Mesodermal cell (in vitro differentiated cells): ENCODE results near the gene HOXD9. TPM values are rescaled to one million over a fixed set of nuclear protein-coding genes. Genes with fewer than 3 reads are reported as not detected.

Experiments
- H3K27ac ChIP-seq: 2 replicates; pipeline ENCODE4 v1.7.0; 2013; ENCODE audit warnings: mild to moderate bottlenecking, low read depth, low read length, moderate library complexity; ENCODE audit not compliant: severe bottlenecking
- H3K36me3 ChIP-seq: 2 replicates; pipeline ENCODE4 v1.7.1; 2013; ENCODE audit warnings: mild to moderate bottlenecking, low read length, moderate library complexity; ENCODE audit not compliant: control insufficient read depth, insufficient read depth
- H3K4me1 ChIP-seq: one replicate; pipeline ENCODE4 v1.7.1; 2013; ENCODE audit warnings: mild to moderate bottlenecking, low read length; ENCODE audit not compliant: insufficient read depth, control insufficient read depth, poor library complexity, severe bottlenecking
- H3K4me3 ChIP-seq: 2 replicates; pipeline ENCODE4 v1.7.0; 2013; ENCODE audit warnings: low read length, control low read depth, mild to moderate bottlenecking; ENCODE audit not compliant: insufficient read depth, poor library complexity, severe bottlenecking; ENCODE audit errors: extremely low read depth
- H3K9me3 ChIP-seq: 2 replicates; pipeline ENCODE4 v1.7.1; 2013; ENCODE audit warnings: mild to moderate bottlenecking, low read length, moderate library complexity; ENCODE audit not compliant: control insufficient read depth
- WGBS, 2 experiments: methylation state at CpG; one replicate each; pipeline ENCODE4 v1.1.5; 2013; ENCODE audit warnings: missing lambda C conversion rate in 2 of 2; ENCODE audit not compliant: insufficient coverage in 2 of 2; 5-methylcytosine and 5-hydroxymethylcytosine counted together
- polyA plus RNA-seq, 2 experiments: library from polyadenylated mRNA; stranded (reverse); fragments of 50-300 nt; gene quantifications; one replicate each; pipeline ENCODE4 v1.2.3, GENCODE V29; 2013

Gene HOXD9
- 1.9 TPM for polyA plus RNA-seq (2013, experiment 1 of 2)
- 2.1 TPM for polyA plus RNA-seq (2013, experiment 2 of 2)

DNA sequence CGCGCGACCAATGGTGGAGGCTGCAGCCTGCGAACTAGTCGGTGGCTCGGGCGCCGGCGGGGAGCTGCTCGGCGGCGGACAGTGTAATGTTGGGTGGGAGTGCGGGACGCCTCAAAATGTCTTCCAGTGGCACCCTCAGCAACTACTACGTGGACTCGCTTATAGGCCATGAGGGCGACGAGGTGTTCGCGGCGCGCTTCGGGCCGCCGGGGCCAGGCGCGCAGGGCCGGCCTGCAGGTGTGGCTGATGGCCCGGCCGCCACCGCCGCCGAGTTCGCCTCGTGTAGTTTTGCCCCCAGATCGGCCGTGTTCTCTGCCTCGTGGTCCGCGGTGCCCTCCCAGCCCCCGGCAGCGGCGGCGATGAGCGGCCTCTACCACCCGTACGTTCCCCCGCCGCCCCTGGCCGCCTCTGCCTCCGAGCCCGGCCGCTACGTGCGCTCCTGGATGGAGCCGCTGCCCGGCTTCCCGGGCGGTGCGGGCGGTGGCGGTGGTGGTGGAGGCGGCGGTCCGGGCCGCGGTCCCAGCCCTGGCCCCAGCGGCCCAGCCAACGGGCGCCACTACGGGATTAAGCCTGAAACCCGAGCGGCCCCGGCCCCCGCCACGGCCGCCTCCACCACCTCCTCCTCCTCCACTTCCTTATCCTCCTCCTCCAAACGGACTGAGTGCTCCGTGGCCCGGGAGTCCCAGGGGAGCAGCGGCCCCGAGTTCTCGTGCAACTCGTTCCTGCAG lies at the start of gene HOXD9:
Gene HOXD9, plus strand, starts transcription at position 37 of the 728 bp plus-strand sequence. Its CDS starts 50 bp downstream, at position 87.
- peak within 1 kb of the TSS; percentile 26 for H3K4me3 ChIP-seq

DNA sequence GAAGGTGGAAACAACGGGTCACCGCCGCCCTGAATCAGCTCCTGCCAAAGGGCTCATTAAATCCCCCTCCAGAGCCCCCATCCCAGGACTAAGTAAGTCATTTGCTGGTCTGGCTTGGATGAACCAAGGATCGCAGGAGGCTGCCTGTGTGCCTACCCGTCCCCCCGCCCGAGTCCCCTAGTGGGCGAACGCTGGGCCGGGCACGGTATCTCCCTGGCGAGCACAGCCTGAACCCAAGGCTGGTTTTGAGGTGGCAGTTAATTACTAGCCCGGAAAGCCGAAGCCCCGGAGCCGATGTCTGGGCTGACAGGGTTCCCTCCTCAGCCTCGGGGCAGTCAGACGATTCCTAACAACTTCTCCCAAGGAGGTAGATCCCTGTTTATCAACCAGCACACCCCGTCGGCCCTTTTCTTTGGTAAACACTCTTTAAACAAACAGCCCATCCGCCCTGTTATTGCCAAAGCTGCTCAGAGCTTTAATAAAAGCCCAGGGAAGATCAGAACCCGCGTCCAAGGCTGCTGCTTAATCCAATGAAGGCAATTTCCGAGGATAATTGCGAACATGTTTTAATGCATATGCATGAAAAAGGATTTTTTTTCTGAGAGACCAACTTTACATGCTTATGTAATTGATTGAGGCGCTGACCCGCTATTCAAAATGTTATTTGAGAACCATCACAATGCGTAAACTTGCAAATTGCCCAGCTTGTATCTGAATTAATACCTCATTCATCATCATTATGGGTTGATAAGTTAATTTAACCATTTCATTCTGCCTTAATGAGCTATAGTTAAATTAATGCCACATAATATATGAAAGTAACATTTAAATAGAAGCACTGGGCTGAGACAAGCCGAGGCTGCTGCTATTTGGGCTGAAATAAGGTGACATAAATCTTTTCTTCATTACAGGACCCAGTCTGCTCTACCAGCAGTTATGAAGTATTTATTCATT lies 49.3 kb upstream of the HOXD9 start:
- H3K4me3 ChIP-seq, result no peak overlapping the region
- WGBS, 2 experiments, result 78 to 86% methylated on average over 23 to 25 of the region's 29 CpGs
- no peaks in the 10 kb centered on the region for H3K4me1 ChIP-seq
- H3K27ac ChIP-seq, result no peak overlapping the region
- no peaks in the 10 kb centered on the region for H3K9me3 ChIP-seq
- no peaks in the 10 kb centered on the region for H3K36me3 ChIP-seq

More for the DNA sequence above, at the start of gene HOXD9:
- H3K9me3 ChIP-seq, result no peaks in the 10 kb centered on the region
- WGBS, 2 experiments, result 1% methylated on average over 56 to 57 of the region's 84 CpGs
- no peaks in the 10 kb centered on the region for H3K36me3 ChIP-seq
- H3K27ac ChIP-seq, result no peak within 1 kb of the TSS
- H3K4me1 ChIP-seq, result no peaks in the 10 kb centered on the region

DNA sequence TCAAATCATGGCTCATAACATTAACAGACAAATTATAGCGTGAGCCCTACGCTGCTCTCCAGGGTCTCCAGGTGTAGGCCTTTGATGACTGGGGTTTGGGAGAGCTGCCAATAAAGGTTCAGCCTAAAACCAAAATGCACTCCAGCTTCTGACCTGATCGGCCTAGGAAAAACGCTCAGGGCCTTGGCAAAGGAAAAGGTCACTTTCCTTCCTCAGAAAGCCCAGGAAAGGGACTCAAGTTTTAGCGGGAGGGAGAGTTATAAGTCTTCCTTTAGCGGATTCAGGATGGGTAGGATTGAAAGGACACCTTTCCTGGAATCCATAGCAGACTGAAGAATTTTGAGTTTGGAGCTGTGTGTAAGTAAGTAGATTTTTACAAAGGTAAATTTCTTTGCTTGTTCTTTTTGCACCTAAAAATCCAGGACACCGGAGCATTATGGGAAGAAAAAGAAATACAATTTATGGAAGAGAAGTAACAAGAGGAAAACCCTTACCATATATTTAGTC lies 47.5 kb upstream of the HOXD9 start:
- no peaks in the 10 kb centered on the region for H3K9me3 ChIP-seq
- no peaks in the 10 kb centered on the region for H3K4me1 ChIP-seq
- 53 to 79% methylated on average over 3 to 4 of the region's 7 CpGs for WGBS, 2 experiments
- H3K27ac ChIP-seq, result no peak overlapping the region
- H3K4me3 ChIP-seq, result no peak overlapping the region
- H3K36me3 ChIP-seq, result no peaks in the 10 kb centered on the region

DNA sequence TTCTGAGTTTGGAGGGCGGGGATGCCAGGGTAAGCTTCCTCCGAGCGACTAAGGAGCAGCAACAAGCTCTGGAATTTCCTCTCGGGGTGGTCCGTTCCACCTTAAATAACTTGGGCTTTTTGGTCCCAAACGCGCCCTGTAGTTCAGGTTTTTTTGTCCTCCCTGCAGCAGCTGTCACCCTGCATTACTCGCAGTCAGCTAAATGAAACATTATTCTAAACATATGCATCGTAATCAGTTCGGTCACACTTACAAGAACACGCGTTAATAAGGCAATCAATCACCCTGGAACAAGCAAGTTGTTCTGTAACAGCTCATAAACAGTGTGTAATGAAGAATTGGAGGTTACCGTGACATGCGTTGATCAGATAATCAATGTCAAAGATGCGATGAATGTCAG lies 47.0 kb upstream of the HOXD9 start:
- no peaks in the 10 kb centered on the region for H3K9me3 ChIP-seq
- no peaks in the 10 kb centered on the region for H3K4me1 ChIP-seq
- H3K36me3 ChIP-seq, result no peaks in the 10 kb centered on the region
- H3K4me3 ChIP-seq, result no peak overlapping the region
- no peak overlapping the region for H3K27ac ChIP-seq
- whole genome bisulfite sequencing, 2 experiments, result 23 to 27% methylated on average over 7 to 12 of the region's 15 CpGs

DNA sequence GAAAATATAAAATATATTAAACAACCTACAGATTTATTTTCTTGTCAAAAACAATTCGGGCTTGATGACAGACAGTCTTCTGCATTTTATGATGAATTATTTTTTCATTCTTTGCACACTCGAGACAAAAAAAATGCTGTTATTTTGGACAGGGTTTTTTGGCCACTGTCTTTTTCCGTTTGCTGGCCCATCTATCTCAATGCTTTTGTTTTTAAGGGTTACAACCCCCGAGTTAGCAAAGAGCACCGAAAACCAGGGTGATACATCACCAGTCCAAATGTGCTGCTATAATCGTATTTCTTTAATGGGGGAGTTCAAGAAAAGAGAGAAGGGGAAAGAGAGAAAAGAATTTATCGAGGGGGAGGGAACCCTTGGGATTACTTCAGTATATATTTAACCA lies 46.5 kb upstream of the HOXD9 start:
- no peak overlapping the region for H3K4me3 ChIP-seq
- H3K9me3 ChIP-seq, result no peaks in the 10 kb centered on the region
- no peak overlapping the region for H3K27ac ChIP-seq
- WGBS, 2 experiments, result 55 to 75% methylated on average over 3 to 4 of the region's 7 CpGs
- H3K36me3 ChIP-seq, result no peaks in the 10 kb centered on the region
- no peaks in the 10 kb centered on the region for H3K4me1 ChIP-seq

DNA sequence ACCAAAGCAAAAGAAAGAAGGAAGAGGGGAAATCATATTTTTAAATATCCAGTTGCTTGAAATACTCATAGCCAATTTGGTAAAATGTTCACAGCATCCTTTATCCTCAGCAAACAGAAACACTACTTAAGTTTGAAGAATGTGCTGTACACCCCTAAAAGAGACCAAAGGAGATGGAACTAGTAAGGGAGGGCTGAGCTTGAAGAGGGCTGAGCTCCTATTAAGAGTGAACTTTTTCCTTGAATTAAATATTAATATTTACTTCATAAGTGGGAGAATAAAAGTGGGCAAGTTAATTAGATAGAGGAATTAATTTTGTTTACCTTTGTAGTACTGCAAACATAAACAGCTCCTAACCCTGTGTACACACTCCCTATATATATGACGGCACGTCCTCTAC lies 45.7 kb upstream of the HOXD9 start:
- Histone ChIP-seq H3K4me3 (no peak overlapping the region), H3K9me3 (no peaks in the 10 kb centered on the region), H3K4me1 (no peaks in the 10 kb centered on the region), H3K36me3 (no peaks in the 10 kb centered on the region), H3K27ac (no peak overlapping the region)
- 80% methylated on average over 2 of the region's 2 CpGs; no CpG with 5 or more reads in 1 of the 2 experiments for WGBS, 2 experiments

DNA sequence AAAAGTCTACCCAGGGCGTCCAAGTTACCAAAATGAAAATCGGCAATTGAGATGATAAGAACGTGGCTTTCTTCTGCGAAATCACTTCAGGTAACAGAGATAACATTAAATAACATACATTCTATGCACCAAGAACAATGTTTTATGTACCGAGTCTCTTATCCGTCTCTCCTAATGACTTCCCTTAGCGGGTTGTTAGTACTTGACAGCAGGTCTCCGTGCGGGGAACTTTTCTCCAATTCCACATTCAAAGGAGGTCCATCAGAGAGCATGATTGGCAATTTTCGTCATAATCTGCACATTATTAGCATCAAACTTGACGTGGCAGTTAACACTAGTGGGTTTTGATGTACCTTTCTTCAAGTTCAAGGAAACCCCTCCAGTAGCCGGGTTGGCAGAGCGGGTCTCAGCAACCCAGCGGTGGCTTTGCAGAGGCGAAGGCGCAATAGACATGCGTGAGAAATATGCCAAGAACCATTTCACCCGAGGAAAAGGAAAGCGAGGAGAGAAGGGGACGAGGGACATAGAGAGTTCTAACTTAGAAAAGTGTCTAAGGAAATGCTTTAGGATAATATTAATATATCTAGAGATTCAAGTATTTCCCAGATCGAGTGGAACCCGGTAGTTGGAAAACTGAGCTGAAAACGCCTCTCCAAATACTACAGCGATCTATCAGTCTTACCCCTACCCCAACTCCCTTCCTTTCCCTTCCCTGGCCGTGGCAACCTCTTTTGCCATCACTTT lies 43.8 kb upstream of the HOXD9 start:
- Histone ChIP-seq H3K4me3 (peak overlapping the region; percentile 25), H3K9me3 (no peaks in the 10 kb centered on the region)

DNA sequence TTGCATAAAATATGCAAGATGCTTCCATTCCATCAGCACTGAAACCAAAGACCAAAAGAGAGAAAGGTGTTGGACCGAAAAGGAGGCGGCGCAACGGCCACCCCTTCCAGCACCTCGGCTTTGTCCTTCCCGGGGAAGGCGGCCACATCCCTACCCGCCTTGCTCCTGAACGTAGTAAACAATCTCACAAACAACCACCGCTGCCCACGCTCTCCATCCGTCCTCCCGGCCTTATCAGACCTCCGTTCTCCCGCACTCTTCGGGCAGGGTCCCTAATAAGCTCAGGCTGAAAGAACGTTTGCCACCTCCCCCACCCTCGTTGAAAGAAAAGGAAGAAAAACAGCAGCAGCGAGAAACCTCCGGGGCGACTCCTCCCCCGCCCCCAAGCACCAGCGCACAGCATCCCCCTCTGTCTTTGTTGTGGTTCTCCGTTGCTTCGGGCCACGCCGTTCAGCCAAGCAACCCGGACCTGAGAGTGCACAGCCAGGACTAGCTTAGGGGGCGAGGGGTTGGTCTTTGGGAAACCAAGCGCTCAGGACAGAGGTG lies 43.2 kb upstream of the HOXD9 start:
- no peaks in the 10 kb centered on the region for H3K36me3 ChIP-seq
- peak overlapping the region; percentile 25 for H3K4me3 ChIP-seq
- H3K4me1 ChIP-seq, result peaks cover 3% of the 10 kb centered on the region
- H3K27ac ChIP-seq, result no peak overlapping the region
- H3K9me3 ChIP-seq, result no peaks in the 10 kb centered on the region
- WGBS, 2 experiments, result 0 to 1% methylated on average over 15 to 25 of the region's 30 CpGs

More for the DNA sequence above, 43.8 kb upstream of the HOXD9 start:
- H3K4me1 ChIP-seq, result peaks cover 3% of the 10 kb centered on the region
- WGBS, 2 experiments, result 7 to 11% methylated on average over 19 to 20 of the region's 25 CpGs
- no peak overlapping the region for H3K27ac ChIP-seq
- H3K36me3 ChIP-seq, result no peaks in the 10 kb centered on the region

DNA sequence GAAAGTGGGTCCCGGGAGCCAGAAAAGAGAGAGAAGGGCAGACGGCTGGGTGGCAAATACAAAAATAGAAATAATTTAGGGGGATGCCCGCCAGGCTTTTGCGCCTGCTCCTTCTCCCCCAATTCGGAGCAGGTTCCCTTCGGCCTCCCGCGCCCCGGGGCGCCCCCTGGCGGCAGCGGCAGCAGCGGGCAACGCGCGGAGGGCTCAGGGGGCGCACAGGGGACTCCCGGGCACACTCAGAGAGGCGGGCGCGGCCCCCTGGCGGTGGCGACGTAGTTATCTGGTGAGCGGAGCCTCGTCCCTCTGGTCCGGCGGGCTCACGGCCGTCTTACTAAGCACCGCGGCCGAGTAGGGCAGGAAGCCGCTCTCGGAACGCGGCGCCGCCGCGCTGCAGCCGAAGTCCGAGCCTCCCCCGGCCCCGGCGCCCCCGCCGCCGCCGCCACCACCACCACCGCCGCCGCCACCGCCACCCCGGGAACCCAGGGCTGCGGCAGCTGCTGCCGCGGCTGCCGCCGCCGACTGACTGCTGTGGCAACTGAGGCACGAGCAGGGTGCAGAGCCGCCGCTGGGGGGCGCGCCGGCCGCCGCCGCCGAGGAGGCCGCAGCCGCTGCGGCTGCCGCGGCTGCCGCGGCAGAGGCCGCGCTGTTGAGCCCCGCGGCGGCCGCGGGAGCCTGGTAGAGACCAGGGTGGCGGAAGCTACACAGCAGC lies 42.5 kb upstream of the HOXD9 start:
- Histone ChIP-seq H3K4me1 (peaks cover 9% of the 10 kb centered on the region), H3K9me3 (no peaks in the 10 kb centered on the region), H3K36me3 (no peaks in the 10 kb centered on the region), H3K27ac (no peak overlapping the region), H3K4me3 (peak overlapping the region; percentile 25)
- WGBS, 2 experiments, result 0 to 1% methylated on average over 49 to 60 of the region's 86 CpGs
